Measurements from ENCODE around the gene RPN1. TPM values are rescaled to one million over a fixed set of nuclear protein-coding genes. Genes with fewer than 3 reads are reported as not detected.
A peak's percentile ranks its signal among the peaks of the same experiment; 100 is the strongest.
"Not testable (repeated sequence)": the region's sequence is repeated elsewhere in the genome, so short reads cannot be mapped to it uniquely, and the experiment has no call there.

RPN1 gene
- total RNA-seq, 2 donors from 2014 or later = 155 to 179 TPM

DNA sequence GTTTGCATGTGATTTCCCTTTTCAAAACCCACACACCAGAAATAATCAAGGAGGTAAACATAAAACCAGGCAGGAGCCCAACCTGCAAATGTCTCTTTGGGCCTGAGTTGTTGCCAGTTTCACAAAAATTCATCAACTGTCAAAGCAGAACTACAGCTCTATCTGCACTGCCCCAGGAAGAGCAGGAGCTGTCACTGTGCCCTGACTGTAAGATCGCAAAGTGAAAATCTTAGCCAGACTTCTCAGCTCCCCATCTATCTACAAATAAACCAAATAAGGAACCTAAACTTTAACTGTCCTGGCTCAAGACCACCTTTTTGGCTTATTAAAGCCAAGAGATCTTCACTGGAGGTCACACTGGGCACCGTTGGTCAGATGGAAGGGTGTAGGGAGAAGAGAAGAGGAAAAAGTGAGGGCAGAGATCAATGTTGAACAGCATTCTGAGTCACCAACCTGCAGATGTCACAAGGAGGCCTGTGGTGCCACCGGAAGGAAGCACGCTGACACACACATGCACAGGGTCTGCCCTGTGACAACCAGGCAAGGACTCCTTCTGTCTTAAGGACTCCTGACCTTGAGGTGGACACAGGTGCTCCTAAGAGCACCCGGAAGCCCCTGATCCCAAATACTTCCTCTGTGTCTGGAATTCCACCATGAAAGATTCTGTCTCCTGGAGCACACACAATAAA, 58.7 kb downstream of the RPN1 start:
- H3K4me3 Mint-ChIP-seq = peak overlapping the region; percentile 21 to 46
- ATAC-seq (replicated peaks in 1 of 2) (peak; percentile 83 to 86), DNase-seq (peak; percentile 18 to 42)
- H3K36me3 Mint-ChIP-seq (ENCODE audit: insufficient read depth in 2 of 2) = peaks cover 2 to 3% of the 10 kb centered on the region in 2 donors
- no peaks in the 10 kb centered on the region for H3K27me3 Mint-ChIP-seq (ENCODE audit: low read depth)
- H3K27ac Mint-ChIP-seq = peak overlapping the region; percentile 21
- peaks cover 22% of the 10 kb centered on the region for H3K4me1 Mint-ChIP-seq (ENCODE audit: low read depth)
- H3K9me3 Mint-ChIP-seq = peaks cover 0 to 4% of the 10 kb centered on the region in 2 donors

- ATAC-seq (replicated peaks in 1 of 2) (no peak), DNase-seq (no peak)
- Mint-ChIP-seq H3K27me3 (ENCODE audit: low read depth) (no peaks in the 10 kb centered on the region), H3K4me3 (no peak overlapping the region), H3K27ac (no peak overlapping the region), H3K36me3 (ENCODE audit: insufficient read depth in 2 of 2) (peaks cover 2 to 3% of the 10 kb centered on the region in 2 donors), H3K4me1 (ENCODE audit: low read depth) (peaks cover 22% of the 10 kb centered on the region), H3K9me3 (peaks cover 0 to 4% of the 10 kb centered on the region in 2 donors)
Measured at GRCh38 chr3:128590948-128591347, 59.7 kb downstream of the RPN1 start.

DNA sequence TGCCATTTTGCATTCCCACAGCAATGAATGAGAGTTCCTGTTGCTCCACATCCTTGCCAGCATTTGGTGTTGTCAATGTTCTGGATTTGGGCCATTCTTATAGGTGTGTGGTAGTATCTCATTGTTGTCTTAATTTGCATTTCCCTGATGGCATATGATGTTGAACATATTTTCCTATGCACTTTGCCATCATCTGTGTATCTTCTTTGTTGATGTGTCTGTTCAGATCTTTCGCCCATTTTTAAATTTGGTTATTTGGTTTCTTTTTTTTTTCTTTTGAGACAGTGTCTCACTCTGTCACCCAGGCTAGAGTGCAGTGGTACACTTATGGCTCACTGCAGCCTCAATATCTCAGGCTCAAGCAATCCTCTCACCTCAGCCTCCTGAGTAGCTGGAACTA, 60.6 kb downstream of the RPN1 start:
- H3K9me3 Mint-ChIP-seq; ATAC-seq (replicated peaks in 1 of 2); DNase-seq; H3K27me3 Mint-ChIP-seq (ENCODE audit: low read depth); H3K4me3 Mint-ChIP-seq; H3K36me3 Mint-ChIP-seq (ENCODE audit: insufficient read depth in 2 of 2); H3K27ac Mint-ChIP-seq: not testable (repeated sequence)
- H3K4me1 Mint-ChIP-seq (ENCODE audit: low read depth) = peaks cover 20% of the 10 kb centered on the region

DNA sequence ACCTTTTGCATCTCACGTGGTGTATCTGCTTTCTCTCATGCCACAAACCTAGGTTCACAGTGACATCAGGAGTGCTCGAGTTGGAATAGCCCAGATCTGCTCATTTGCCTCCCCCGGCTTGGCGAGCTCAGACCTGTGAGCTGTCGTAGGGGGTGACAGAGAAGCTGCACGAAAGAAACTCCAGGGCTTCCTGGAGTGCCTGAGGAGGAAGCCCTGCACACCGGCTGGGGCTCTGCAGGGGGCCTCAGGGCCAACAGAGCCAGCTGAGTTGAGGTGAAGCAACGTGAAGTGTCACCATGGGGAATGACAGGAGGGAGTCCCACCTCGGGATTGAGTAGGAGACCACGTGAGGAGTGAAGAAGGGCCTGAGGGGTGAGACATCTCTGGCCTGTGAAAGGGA, 62.5 kb downstream of the RPN1 start:
- DNase-seq (no peak), ATAC-seq (replicated peaks in 1 of 2) (no peak)
- peaks cover 0 to 4% of the 10 kb centered on the region in 2 donors for H3K9me3 Mint-ChIP-seq
- peak overlapping the region in 1 of 2 donors; percentile 39 for H3K4me3 Mint-ChIP-seq
- peaks cover 7% of the 10 kb centered on the region for H3K27me3 Mint-ChIP-seq (ENCODE audit: low read depth)
- H3K4me1 Mint-ChIP-seq (ENCODE audit: low read depth) = peaks cover 18% of the 10 kb centered on the region
- H3K36me3 Mint-ChIP-seq (ENCODE audit: insufficient read depth in 2 of 2) = peaks cover 2 to 3% of the 10 kb centered on the region in 2 donors
- no peak overlapping the region for H3K27ac Mint-ChIP-seq

GRCh38 chr3:128587391-128587790, 63.2 kb downstream of the RPN1 start:
- H3K27me3 Mint-ChIP-seq (ENCODE audit: low read depth) = peaks cover 11% of the 10 kb centered on the region

DNA sequence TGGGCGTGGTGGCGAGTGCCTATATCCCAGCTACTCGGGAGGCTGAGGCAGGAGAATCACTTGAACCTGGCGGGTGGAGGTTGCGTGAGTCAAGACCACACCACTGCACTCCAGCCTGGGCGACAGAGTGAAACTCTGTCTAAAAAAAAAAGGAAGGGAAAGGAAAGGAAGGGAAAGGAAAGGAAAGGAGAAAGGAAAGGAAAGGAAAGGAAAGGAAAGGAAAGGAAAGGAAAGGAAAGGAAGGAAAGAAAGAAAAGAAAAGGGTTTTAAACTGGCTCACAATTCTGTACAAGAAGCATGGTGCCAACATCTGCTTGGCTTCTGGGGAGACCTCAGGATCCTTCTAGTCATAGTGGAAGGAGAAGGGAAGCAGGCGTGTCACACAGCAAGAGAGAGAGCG, 63.7 kb downstream of the RPN1 start:
- Mint-ChIP-seq H3K4me1 (ENCODE audit: low read depth) (peaks cover 14% of the 10 kb centered on the region), H3K27me3 (ENCODE audit: low read depth) (peaks cover 13% of the 10 kb centered on the region)
- not testable (repeated sequence) for H3K9me3 Mint-ChIP-seq; H3K4me3 Mint-ChIP-seq; DNase-seq; H3K27ac Mint-ChIP-seq; H3K36me3 Mint-ChIP-seq (ENCODE audit: insufficient read depth in 2 of 2); ATAC-seq (replicated peaks in 1 of 2)

More at GRCh38 chr3:128587391-128587790, 63.2 kb downstream of the RPN1 start:
- Mint-ChIP-seq H3K4me1 (ENCODE audit: low read depth) (peaks cover 18% of the 10 kb centered on the region), H3K4me3 (no peak overlapping the region), H3K9me3 (peaks cover 0 to 4% of the 10 kb centered on the region in 2 donors), H3K27ac (no peak overlapping the region), H3K36me3 (ENCODE audit: insufficient read depth in 2 of 2) (peaks cover 2 to 3% of the 10 kb centered on the region in 2 donors)
- ATAC-seq (replicated peaks in 1 of 2) (no peak), DNase-seq (no peak)

DNA sequence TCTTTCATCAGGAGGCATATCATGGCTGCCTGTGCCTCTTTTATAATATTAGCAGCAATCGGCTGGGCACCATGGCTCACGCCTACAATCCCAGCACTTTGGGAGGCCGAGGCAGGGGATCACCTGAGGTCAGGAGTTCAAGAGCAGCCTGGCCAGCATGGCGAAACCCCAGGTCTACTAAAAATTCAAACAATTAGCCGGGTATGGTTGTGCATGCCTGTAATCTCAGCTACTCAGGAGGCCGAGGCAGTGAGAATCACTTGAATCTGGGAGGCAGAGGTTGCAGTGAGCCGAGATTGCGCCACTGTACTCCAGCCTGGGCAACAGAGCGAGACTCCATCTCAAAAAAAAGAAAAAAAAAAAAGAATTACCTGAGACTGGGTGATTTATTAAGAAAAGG, 64.2 kb downstream of the RPN1 start:
- not testable (repeated sequence) for ATAC-seq (replicated peaks in 1 of 2); H3K27ac Mint-ChIP-seq; H3K9me3 Mint-ChIP-seq; H3K36me3 Mint-ChIP-seq (ENCODE audit: insufficient read depth in 2 of 2); H3K4me3 Mint-ChIP-seq; DNase-seq
- Mint-ChIP-seq H3K27me3 (ENCODE audit: low read depth) (peaks cover 13% of the 10 kb centered on the region), H3K4me1 (ENCODE audit: low read depth) (peaks cover 14% of the 10 kb centered on the region)

GRCh38 chr3:128585974-128586373, 64.6 kb downstream of the RPN1 start:
- no peak overlapping the region for H3K27ac Mint-ChIP-seq
- H3K4me3 Mint-ChIP-seq = no peak overlapping the region
- peaks cover 2 to 3% of the 10 kb centered on the region in 2 donors for H3K36me3 Mint-ChIP-seq (ENCODE audit: insufficient read depth in 2 of 2)
- DNase-seq = no peak
- peaks cover 0 to 4% of the 10 kb centered on the region in 2 donors for H3K9me3 Mint-ChIP-seq
- ATAC-seq (replicated peaks in 1 of 2) = no peak
- peaks cover 14% of the 10 kb centered on the region for H3K4me1 Mint-ChIP-seq (ENCODE audit: low read depth)
- peaks cover 13% of the 10 kb centered on the region for H3K27me3 Mint-ChIP-seq (ENCODE audit: low read depth)

DNA sequence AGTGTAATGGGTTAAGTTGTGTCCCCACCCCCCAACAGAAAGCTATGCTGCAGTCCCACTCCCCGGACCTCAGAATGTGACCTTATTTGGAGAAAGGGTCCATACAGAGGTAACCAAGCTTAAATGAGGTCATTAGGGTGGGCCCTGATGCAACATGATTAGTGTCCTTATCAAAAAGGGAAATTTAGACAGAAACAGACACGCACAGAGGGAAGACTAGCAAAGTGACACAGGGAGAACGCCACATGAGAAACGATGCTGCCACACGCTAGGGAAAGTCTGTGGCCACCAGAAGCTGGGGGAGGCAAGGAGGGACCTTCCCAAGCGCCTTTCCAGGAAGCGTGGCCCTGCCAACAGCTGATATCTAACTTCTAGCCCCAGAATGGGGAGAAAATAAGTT, 65.4 kb downstream of the RPN1 start:
- ATAC-seq (replicated peaks in 1 of 2) = no peak
- H3K27me3 Mint-ChIP-seq (ENCODE audit: low read depth) = peaks cover 13% of the 10 kb centered on the region
- H3K36me3 Mint-ChIP-seq (ENCODE audit: insufficient read depth in 2 of 2) = peaks cover 2 to 3% of the 10 kb centered on the region in 2 donors
- H3K9me3 Mint-ChIP-seq = peaks cover under 1 to 4% of the 10 kb centered on the region in 2 donors
- peaks cover 14% of the 10 kb centered on the region for H3K4me1 Mint-ChIP-seq (ENCODE audit: low read depth)
- no peak overlapping the region for H3K4me3 Mint-ChIP-seq
- no peak for DNase-seq
- no peak overlapping the region for H3K27ac Mint-ChIP-seq

DNA sequence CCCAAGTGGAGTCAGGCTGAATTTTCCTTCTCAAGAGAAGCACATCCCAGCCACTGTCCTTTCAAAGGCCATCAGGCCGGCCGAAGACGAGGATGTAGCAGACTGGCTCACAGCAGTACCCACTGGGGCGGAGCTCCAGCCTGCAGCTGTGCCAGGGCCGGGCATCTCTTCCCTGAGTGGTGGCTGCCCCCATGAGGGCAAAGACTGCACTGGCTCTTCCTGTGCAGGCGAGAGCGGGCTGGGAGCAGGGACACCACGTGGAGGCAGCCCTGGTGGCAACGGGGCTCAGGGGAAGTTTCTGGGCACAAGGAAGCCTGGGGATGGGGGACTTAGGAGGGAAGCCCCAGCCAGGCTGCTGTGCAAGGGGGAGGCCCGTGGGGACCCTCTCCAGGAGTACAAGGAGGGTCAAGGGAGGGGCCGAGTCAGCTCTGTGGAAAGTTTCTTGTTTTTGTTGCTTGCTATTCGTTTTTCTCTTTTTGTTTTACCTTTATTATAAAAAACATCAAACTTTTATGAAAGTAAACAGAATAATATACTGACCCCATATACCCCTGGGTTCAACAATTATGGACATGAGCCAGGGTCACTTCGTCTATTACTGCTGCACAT, 66.1 kb downstream of the RPN1 start:
- Mint-ChIP-seq H3K4me1 (ENCODE audit: low read depth) (peaks cover 13% of the 10 kb centered on the region), H3K36me3 (ENCODE audit: insufficient read depth in 2 of 2) (no peaks in the 10 kb centered on the region), H3K27ac (no peak overlapping the region), H3K27me3 (ENCODE audit: low read depth) (peaks cover 13% of the 10 kb centered on the region), H3K4me3 (no peak overlapping the region), H3K9me3 (peaks cover 0 to 3% of the 10 kb centered on the region in 2 donors)
- DNase-seq = peak; percentile 60 to 64
- ATAC-seq (replicated peaks in 1 of 2) = peak; percentile 93 to 96

DNA sequence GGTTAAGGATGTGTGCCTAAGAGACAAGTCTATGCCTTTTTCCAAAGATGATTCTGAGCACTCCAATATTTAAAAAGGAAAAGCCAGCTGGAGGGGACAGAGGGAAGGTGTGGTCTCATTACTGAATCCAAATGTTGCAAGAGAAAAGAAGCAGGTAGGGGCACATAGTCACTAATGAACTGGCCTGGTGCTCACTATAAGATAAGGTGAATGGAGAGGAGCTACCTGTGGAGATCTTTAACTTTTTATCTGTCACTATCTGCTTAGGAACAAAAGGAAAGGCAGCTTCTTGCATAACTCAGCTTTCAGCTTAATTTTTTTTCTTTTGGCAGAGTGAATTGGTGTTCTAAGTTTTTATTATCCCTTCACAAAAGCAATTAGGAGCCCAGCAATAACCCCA, 69.1 kb downstream of the RPN1 start:
- H3K27ac Mint-ChIP-seq = no peak overlapping the region
- DNase-seq (no peak), ATAC-seq (replicated peaks in 1 of 2) (no peak)
- H3K4me3 Mint-ChIP-seq = no peak overlapping the region
- no peaks in the 10 kb centered on the region for H3K36me3 Mint-ChIP-seq (ENCODE audit: insufficient read depth in 2 of 2)
- no peaks in the 10 kb centered on the region for H3K4me1 Mint-ChIP-seq (ENCODE audit: low read depth)
- peaks cover 13% of the 10 kb centered on the region for H3K27me3 Mint-ChIP-seq (ENCODE audit: low read depth)
- peaks cover 0 to 3% of the 10 kb centered on the region in 2 donors for H3K9me3 Mint-ChIP-seq

GRCh38 chr3:128579927-128580326, 70.7 kb downstream of the RPN1 start:
- DNase-seq (no peak), ATAC-seq (replicated peaks in 1 of 2) (no peak)
- H3K27me3 Mint-ChIP-seq (ENCODE audit: low read depth) = peaks cover 13% of the 10 kb centered on the region
- no peaks in the 10 kb centered on the region for H3K36me3 Mint-ChIP-seq (ENCODE audit: insufficient read depth in 2 of 2)
- no peak overlapping the region for H3K27ac Mint-ChIP-seq
- no peaks in the 10 kb centered on the region for H3K4me1 Mint-ChIP-seq (ENCODE audit: low read depth)
- peaks cover 0 to 3% of the 10 kb centered on the region in 2 donors for H3K9me3 Mint-ChIP-seq
- no peak overlapping the region for H3K4me3 Mint-ChIP-seq

- Mint-ChIP-seq H3K9me3 (peaks cover 0 to 3% of the 10 kb centered on the region in 2 donors), H3K4me1 (ENCODE audit: low read depth) (peaks cover 12% of the 10 kb centered on the region), H3K36me3 (ENCODE audit: insufficient read depth in 2 of 2) (no peaks in the 10 kb centered on the region), H3K27me3 (ENCODE audit: low read depth) (peaks cover 19% of the 10 kb centered on the region), H3K27ac (no peak overlapping the region), H3K4me3 (no peak overlapping the region)
- ATAC-seq (replicated peaks in 1 of 2) = no peak
- no peak for DNase-seq
Measured at GRCh38 chr3:128578346-128578745, 72.3 kb downstream of the RPN1 start.
